ENCODE results near the gene NELFA.

GRCh38 chr4:2015008-2015407 lies 6.2 kb upstream of the NELFA start:
- TF ChIP-seq CTCF (IDR thresholded peaks at IDR 0.05), result no peak
- no peak for TF ChIP-seq POLR2AphosphoS5 (IDR thresholded peaks at IDR 0.05)

Measured in breast epithelium (tissue), 3 donors.